Superior temporal gyrus (tissue), 1 donor: ENCODE data around the gene RNF224.

Experiments
- DNase-seq: peaks from one replicate; pipeline ENCODE4 v3.0.0-alpha.2; 2016; ENCODE audit errors: extremely low spot score

The RNF224 gene

DNA sequence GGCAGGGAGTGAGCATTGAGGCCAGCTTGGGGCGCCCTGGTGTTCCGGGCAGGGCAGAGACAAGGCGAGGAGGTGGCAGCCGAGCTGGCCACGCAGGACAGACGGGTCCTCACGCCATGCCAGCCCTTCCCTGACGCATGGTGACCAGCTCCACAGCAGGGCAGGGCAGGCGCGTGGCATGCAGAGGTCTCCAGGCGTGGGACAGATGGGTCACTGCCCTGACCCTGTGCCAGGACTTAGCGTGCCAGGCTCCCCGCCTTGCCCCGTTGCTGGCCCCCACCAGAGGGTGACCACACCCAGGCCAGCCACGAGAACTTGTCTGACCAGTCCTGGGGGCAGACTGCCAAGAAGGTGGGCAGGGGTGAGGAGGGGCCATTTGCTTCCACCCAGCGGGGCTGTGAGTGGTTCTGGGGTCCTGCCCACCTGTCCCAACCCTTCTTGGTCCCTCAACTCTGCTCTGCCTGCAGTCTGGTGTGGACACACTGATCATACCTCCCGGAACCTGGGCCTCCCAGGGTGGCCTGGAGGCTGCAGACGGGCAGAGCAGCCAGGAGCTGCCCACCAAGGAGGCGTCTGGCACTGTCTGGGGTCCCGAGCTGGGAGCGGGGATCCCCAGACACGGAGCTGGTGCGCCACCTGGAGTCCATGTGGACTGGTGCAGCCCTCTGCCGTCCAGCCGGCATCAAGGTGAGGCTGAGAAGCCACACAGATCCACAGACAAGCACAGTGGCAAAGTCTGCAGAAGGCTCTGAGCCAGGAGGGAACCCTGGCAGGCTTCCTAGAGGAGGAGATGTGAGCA lies at the start of gene RNF224:
Gene RNF224, plus strand, starts transcription at position 449 of the 799 bp plus-strand sequence. CDS start 834 bp downstream, outside the sequence.
- DNase-seq: peak; percentile 72

DNA sequence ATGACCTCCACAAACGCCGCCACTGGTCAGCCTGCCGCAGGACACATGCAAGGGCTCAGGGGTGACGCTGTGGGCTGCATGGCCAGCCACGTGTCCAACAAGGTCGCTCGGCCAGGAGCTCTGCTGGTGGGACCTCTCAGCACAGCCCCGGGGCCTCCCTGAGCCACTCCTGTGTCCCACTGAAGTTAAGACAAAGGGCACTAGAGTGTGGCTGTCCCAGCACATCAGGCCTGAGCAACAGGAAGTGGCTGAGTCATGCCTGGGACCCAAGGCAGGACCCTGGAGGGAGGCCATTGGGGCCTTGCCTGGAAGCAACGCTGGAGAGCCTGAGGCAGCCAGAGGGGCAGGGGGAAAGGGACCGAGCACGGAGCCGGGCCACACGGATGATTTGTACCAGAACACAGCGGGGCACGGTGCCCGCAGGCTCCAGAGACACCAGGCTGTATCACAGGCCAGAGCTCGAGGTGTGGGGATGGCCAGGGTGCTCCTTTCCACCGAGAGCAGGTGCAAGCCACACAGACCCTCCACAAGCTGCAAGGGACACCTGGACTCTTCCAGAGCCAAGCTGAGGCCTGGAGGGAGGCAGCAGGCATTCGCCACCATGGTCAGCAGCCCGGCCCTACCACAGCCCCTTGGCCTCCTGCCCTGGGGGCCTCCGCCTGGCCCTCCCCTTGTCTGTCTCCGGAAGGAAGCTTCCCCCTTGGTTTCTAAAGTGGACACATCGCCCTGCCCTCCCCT lies 48.9 kb upstream of the RNF224 start:
- no peak for DNase-seq

DNA sequence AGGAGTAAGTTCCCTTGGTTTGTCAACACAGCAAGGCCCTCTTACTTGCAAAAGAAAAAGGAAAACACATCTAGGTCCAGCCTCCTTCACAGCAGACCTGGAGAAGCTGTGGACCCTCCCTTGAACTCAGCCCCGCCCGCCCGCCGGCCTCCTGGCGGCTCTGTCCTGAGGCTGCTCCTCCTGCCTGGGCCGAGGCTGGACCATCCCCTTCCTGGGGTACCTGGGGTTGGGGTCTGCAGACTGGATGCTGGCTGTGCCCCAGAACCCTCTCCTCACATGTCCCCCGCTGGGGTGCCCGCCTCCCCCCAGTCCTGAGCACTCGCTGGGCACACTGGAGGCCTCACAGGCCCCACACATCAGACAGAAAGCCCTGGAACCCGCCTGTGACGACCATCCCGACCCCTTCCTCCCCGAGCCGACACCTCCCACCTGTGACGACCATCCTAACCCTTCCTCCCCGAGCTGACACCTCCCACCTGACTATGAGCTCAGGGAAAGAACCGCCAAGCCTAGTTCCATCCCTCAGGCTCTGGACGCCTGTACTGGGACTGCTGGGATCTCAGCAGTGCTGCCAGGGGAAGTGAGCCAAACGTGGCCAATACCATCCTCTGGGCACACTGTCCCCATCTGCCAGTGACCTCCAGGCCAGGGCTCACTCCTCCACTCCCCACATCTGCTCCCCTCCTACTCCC lies 48.2 kb upstream of the RNF224 start:
- no peak for DNase-seq

DNA sequence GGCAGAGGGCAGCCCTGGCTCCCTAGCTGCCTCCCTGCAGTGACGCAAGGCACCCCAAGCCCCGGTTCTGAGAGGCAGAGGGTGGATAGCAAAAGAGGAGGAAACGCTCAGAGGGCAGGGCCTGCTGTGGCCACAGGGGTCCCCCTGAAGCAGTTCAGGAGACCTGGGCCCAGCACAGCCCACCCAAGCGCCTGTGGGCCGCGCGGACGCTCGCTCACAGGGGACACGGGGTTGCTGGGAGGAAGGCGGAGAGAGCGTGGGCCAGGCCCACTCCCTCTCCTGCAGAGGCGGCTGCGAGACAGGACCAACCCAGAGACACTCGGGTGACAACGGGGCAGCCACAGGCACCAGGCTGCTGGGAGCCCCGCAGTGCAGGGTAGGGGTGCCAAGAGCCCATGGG lies 47.5 kb upstream of the RNF224 start:
- DNase-seq: no peak

DNA sequence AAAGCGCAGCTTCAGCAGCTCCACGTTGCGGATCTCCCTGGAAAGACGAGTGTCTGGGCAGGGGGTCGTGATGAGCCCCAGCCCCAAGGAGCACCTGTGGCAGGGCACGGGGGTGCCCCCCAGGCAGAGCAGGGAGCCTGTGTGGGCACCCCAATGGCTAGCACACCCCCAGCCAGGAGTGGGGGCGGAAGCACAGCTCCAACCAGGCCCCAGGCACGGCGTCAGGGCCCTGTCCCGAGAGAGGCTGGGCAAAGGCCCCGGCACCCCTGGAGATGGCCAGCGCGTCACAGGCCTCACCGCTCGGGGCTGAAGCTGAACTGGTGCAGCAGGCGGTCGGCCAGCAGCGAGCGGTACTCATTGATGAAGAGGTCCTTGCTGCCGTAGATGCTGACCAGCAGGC lies 46.8 kb upstream of the RNF224 start:
- DNase-seq: no peak

DNA sequence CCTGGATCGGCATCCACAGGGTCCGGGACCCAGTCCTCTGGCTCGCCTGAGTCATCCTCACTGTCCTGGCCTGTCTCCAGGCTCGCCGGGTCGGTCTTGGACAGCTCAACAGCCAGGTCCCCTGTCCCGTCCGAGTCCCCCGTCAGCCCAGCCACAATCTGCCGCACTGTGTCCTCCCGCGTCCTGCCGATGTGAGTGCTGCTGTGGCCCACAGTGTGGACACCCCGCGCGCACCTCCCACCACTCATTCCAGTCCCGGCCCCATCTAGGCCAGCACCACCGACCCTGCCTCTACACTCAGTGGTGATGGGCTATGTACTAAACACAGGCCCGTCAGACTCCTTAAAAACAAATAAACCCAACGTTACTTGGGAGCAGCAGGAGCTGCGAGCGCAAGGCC lies 45.6 kb upstream of the RNF224 start:
- no peak for DNase-seq

DNA sequence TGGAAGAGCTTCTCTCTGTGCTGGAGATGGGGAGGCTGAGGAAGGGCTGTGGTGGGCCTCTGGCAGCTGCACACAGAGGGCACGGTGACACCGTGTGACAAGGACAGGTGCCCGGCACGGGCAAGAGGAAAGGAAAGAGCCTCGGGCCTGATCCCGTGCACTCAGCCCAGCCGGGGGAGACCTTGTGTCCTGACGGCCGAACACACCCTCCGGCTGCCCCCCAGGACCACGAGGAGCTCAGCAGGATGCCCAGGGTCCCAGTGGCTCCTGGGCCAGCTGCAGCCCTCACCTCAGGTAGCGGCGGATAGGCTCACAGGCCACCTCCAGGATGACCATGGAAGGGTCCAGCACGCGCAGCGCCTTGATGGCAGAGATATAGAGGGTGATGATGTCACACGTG lies 44.5 kb upstream of the RNF224 start:
- DNase-seq: no peak

DNA sequence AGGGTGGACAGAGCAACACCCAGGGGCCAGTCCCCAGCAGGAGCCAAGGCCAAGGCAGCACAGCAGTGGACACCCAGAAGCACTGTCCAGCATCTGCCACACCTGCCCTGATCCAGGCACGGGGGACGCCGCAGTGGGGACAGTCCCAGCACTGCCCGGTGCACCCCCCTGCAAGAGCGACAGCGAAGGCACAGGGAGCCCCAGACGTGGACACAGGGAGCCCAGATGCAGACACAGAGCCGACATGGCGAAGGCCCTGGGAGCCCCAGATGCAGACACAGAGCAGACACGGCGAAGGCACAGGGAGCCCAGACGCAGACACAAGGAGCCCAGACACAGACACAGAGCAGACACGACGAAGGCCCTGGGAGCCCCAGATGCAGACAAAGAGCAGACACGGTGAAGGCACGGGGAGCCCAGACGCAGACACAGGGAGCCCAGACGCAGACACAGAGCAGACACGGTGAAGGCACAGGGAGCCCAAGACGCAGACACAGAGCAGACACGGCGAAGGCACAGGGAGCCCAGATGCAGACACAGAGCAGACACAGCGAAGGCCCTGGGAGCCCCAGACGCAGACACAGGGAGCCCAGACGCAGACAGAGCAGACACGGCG lies 43.2 kb upstream of the RNF224 start:
- DNase-seq: no peak

DNA sequence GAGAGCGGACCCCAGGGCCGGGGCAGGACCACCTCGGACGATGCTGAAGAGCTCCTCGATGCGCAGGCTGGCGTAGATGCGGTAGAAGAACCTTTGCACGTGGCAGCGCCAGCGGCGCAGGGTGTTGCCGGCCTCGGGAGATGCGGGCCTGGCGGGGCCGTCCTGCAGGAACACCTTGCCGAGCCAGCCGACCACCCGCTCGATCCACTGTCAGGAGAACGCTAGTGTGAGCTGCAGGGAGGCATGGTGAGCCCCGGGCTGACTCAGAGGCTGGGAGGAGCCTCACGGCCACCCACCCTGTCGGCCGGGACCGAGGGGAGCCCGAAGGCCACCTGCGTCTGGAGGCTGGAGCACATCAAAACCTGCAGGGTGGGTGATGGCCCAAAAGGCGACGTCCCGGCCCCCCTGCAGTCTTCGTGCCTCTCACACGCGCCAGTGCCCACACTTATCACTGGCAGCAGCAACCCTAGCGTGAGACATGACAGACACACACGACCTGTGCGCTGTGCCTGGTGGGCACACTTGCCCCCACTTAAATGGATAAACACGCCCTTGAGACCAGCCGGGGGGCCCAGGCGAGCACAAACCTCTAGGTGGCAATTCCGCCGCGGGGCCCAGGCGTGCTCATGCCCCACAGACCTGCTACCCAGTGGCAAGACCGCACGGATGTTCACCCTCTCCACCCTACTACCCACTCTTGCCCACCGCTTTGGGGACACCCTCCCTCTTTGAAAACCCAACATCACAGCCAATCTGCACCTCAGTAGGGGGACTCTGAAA lies 42.2 kb upstream of the RNF224 start:
- DNase-seq: no peak

DNA sequence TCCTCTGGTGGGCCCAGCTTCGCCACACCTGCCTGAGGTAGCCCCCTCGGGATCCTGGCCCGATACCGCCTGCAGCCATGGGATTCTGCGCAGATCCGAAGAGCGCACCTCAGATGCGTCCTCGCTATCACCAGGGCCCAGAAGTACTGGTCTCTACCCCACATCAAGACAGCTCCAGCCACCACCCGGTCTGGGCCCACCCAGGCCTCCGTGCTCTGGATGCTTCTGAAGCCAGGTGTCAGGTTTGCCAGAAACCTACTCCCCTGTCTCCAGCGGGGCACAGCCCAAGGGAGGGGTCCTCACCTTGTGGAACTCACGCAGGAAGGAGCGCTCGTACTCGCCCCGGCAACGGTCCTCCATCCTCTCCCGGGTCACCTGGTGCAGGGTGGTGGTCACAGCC lies 41.4 kb upstream of the RNF224 start:
- no peak for DNase-seq

DNA sequence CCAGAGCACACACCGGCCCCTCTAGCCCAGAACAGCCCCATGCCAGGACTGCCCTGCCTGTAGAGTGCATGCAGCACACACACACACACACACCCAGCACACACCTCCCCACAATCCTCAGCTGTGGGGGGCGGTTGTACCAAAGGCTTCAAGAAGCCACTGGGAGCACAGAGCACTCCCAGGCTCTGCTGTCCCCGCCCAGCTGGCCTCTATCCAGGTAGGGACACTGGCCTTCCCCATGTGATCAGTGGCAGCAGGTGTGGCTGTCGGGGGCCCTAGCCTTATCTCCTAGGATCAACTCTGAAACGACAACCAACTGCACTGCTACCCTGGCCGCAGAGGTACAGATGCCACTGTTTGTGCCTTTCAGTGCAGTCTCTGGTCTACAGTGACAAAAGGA lies 40.9 kb upstream of the RNF224 start:
- no peak for DNase-seq

DNA sequence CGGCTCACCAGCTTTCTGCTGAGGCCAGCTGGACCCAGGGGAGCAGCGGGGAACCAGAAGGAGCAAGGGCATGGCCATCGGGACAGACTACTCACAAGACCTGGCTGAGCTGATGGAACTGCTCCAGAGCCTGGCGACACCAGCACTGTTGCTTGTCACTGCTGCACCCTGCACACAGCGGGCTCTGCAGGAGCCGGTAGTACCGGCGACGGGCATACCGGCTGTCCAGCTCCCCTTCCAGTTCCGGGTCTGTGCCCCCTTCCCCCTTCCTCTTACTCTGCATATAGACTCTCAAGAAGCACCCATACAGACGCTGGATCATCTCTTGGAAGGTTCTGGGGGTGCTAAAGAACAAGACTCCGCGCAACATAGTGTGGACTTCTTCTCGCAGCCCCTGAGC lies 39.9 kb upstream of the RNF224 start:
- DNase-seq: no peak

DNA sequence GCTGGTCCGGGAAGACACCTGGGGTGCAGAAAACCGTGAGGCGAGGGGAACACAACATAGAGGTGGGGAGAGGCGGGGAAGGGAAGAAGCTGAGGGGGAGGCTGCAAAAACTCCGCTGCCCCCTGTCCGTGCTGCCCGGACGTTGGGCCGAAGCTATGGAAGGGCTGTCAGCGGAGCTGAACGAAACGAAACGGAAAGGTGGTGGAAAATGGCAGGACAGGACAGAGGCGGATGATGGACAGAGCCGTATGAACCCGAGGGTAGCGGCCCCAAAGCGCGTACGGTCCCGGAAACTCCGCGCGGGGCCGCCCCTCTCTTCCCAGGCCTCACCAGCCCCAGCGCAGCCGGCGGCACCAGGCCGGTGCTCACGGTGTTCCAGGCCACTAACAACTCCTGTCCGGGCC lies 39.2 kb upstream of the RNF224 start:
- no peak for DNase-seq

DNA sequence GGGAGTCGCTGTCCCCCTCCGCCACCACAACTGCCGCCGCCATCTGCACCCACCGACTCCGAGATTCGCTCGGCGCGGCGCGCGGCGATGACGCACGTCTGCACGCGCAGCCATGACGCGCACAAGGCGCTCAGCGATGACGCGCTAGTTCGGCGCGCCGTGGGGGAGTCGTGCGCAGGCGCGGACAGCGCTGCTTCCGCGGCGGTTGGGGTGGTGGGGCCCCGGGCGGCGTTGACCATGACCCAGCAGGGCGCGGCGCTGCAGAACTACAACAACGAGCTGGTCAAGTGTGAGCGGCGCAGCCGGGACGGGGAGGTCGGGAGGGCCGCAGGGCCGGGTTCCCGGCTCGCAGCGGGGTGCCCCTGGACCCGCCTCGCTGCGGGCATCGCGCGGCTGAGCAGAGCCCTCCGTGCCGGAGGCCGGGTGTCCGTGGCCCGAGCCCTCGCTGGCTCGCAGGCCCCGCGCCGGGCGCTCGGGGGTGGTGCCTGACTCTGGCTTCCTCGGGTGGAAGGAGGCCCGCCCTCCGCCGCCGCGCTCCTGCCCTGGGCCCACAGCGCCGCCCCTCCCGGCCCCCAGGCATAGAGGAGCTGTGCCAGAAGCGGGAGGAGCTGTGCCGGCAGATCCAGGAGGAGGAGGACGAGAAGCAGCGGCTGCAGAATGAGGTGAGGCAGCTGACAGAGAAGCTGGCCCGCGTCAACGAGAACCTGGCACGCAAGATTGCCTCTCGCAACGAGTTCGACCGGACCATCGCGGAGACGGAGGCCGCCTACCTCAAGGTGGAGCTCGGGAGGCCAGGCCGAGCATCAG lies 38.6 kb upstream of the RNF224 start, which contains the start of the genes ANAPC2 and SSNA1:
Gene ANAPC2, minus strand, starts transcription at position 71 of the 807 bp plus-strand sequence. Its CDS starts 28 bp downstream, at position 43.
Gene SSNA1, plus strand, starts transcription at position 187 of the 807 bp plus-strand sequence. Its CDS starts 51 bp downstream, at position 238.
- peak; percentile 91 for DNase-seq

DNA sequence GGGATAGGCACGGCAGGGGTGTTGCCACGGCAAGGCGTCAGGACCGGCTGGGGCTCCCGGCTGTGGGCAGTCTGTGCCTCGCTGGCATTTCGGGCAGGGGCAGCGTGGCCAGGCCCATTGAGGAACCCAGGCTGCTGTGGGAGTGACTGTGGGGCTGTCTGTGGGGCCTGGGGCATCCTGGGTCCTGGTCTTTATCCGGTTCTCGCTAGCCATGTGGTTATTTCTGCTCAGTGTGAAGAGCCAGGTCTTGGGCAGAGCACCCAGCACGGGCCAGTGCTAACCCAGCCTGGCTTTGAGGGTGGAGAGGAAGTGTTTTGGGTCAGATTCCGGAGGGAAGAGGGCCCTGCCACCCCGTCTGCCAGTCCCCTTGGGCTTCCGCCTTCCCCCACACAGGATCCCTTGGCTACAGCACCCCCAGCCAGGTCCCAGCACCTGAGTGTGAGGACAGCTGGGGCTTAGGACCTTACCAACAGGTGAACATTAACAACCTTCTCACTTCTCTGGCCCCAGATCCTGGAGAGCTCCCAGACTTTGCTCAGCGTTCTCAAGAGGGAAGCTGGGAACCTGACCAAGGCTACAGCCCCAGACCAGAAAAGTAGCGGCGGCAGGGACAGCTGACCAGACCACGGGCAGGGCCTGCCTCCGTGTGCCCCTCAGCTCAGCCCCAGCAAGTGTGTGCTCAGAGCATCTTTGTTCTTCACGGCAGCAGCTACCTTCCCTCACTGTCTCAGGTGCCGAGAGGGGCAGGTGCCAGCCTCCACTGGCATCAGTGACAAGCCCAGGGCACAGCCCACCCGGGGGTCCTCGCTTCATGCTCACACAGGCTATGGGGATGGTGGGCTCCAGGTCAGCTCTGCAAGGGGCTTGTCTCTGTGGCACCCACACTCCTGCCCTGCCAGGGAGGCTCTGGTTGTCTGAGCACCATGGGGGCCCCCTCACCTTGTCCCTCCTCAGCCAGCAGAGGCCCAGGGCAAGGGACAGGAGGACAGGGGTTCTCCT lies 37.7 kb upstream of the RNF224 start:
- DNase-seq: no peak

DNA sequence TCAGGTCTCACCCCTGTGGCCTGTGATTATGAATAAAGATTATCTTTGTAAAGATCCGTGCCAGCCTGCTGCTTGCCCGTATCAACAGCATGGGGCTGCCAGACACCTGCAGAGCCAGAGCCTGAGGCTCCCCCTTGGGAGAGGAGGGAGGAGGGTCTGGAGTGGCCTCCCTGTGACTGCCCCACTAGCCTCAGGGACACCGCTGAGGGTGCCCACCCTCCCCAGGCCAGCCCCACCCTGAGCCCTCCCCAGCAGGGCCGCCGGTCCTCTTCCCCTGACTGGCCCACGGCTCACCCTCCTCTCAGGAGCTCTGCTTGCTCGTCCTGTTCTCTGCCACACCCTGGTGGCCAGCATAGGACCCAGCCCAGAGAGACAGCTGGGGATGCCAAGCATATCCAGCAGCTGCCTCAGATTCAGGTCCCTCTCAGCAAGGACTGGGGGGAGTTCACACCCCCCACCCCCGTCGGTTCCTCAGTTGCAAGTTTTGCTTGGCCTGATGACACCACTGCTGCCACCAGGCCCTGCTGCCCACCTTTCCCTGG lies 36.9 kb upstream of the RNF224 start:
- DNase-seq: no peak

DNA sequence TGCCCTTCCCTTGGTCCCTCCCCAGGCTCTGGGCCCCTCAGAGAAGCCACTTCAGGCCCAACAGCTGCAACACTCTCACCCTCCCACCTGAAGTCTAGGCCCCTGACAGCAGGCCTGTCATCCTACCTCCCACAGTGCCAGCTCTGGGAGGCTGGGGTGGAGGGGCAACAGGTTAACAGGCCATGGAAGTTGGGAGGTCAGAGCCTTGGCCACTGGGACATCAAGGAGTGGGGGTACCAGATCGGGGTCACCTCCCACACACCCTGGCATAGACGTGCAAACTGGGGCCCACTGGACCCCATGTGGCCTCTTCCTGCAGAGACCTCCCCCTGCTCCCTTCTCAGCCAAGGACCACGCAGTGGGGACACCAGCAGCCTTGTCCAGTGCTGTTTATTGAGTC lies 36.1 kb upstream of the RNF224 start:
- DNase-seq: no peak

DNA sequence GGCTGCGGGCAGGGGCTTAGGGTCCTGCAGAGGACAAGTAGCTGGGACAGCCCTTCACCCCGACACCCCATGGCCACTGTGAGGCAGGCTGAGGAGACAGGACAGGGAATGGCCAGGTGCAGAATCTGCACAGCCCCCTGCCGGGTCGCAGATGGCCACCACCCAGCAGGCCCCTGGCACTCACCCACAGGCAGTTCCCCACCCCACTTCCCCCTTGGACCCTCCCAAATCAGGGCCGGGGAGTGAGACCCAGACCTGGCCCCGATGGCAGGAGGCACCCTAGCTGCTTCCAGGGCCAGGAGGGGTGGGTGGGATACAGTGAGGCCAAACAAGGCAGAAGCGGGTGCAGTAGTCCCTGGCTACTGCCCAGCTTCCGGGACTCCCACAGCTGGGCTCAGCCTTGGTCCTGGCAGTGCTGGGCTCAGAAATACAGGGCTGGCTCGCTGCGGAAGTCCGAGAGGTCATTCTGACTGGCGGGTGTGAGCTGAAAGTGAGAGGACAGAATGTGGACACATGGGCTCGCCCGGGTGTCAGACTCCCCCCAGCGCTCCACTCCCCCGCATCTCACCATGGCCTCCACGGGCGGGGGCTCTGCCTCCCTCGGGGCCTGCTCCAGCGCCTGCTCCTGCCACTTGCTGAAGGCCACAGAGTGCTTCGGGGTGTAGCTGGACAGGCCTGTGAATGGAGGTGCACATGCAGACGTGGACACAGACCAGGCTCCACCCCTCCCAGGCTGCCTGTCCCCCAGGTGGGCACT lies 35.4 kb upstream of the RNF224 start:
- peak; percentile 79 for DNase-seq
